K562 (cell line): Measurements from ENCODE around the gene PTPN18. TPM values are rescaled to one million over a fixed set of nuclear protein-coding genes. Genes with fewer than 3 reads are reported as not detected.
A peak's percentile ranks its signal among the peaks of the same experiment; 100 is the strongest.

Experiments
- HNRNPLL ChIP-seq: fragments of 200-400 bp; formaldehyde crosslinking; IDR thresholded peaks from 2 replicates; pipeline ENCODE4 v1.6.1; 2017; ENCODE audit warnings: low read length, low read depth, mild to moderate bottlenecking; ENCODE audit not compliant: poor library complexity, severe bottlenecking
- KLF1 ChIP-seq: fragments of 450-650 bp; IDR thresholded peaks from 2 replicates; pipeline ENCODE4 v1.6.1; 2016; ENCODE audit warnings: missing genetic modification characterization, missing compliant biosample characterization
- LCOR ChIP-seq: sonication (generic); formaldehyde crosslinking; IDR thresholded peaks from 2 replicates; pipeline ENCODE4 v1.8.0; 2022; ENCODE audit warnings: mild to moderate bottlenecking, missing genetic modification reagents
- MXI1 ChIP-seq: IDR thresholded peaks from 2 replicates; pipeline ENCODE4 v1.6.1; 2011; ENCODE audit warnings: low read depth, mild to moderate bottlenecking, improper control_type of control experiment, low read length
- PTRF ChIP-seq: fragments of 450-650 bp; IDR thresholded peaks from 2 replicates; pipeline ENCODE4 v1.6.1; 2016; ENCODE audit warnings: mild to moderate bottlenecking, missing genetic modification characterization, missing compliant biosample characterization
- SIRT6 ChIP-seq: IDR thresholded peaks from one replicate; pipeline ENCODE4 v1.6.1; 2012; ENCODE audit warnings: low read depth, mild to moderate bottlenecking, control low read depth, inconsistent platforms, low read length, moderate library complexity
- TEAD1 ChIP-seq, 2 experiments: fragments of 450-650 bp in 1 of 2; sonication (generic) in 1 of 2; formaldehyde crosslinking; IDR thresholded peaks; 2 replicates each; pipeline versions ENCODE4 v1.4.0 to v1.8.0; 2020 to 2022; ENCODE audit warnings: mild to moderate bottlenecking in 2 of 2, missing genetic modification reagents in 1 of 2
- ZFP1 ChIP-seq: fragments of 450-650 bp; formaldehyde crosslinking; IDR thresholded peaks from 2 replicates; pipeline ENCODE4 v1.4.0; 2020; ENCODE audit warnings: mild to moderate bottlenecking, mixed read lengths
- ZKSCAN1 ChIP-seq: fragments of 150-350 bp; IDR thresholded peaks from 2 replicates; pipeline ENCODE4 v1.6.1; 2016; ENCODE audit warnings: low read depth, low read length
- ZNF24 ChIP-seq: fragments of 450-650 bp; IDR thresholded peaks from 2 replicates; pipeline ENCODE4 v1.6.1; 2016
- ZNF316 ChIP-seq: fragments of 450-650 bp; IDR thresholded peaks from 2 replicates; pipeline ENCODE4 v1.6.1; 2016
- ZNF444 ChIP-seq: fragments of 250-450 bp; sonication (Bioruptor Pico); IDR thresholded peaks from 2 replicates; pipeline ENCODE4 v1.4.0; 2020; ENCODE audit warnings: mild to moderate bottlenecking, moderate library complexity
- ZNF707 ChIP-seq: fragments of 250-450 bp; sonication (Bioruptor Pico); conservative IDR thresholded peaks from 2 replicates; pipeline ENCODE4 v1.8.0; 2022; ENCODE audit warnings: inconsistent platforms, mild to moderate bottlenecking, moderate library complexity
- ZNF778 ChIP-seq: fragments of 450-650 bp; formaldehyde crosslinking; IDR thresholded peaks from 2 replicates; pipeline ENCODE4 v1.4.0; 2020; ENCODE audit warnings: mild to moderate bottlenecking, moderate library complexity
- polyA plus RNA-seq, 8 experiments: library from polyadenylated mRNA; depleted of rRNA in 4 of 8; stranded (reverse) in 5 of 8; unstranded in 3 of 8; fragments of >200 nt; fragmentation: Nextera tagmentation in 2 of 8; fragmentation: Illumina TruSeq in 1 of 8; extraction: Ambion mirVana in 2 of 8; extraction: Trizol in 1 of 8; gene quantifications; 2 replicates each; pipeline versions ENCODE4 v1.2.1 to v1.2.3, GENCODE V29; 2011 to 2014; ENCODE audit warnings: inconsistent platforms in 1 of 8, missing spikeins in 1 of 8
- total RNA-seq, 7 experiments: library from RNA; depleted of rRNA in 6 of 7; stranded (reverse); fragments of >200 nt in 6 of 7; fragmentation: Illumina TruSeq in 2 of 7; extraction: Trizol in 2 of 7; gene quantifications; 2 replicates each; pipeline versions ENCODE4 v1.2.1 to v1.2.3, GENCODE V29; 2011 to 2021; ENCODE audit warnings: low replicate concordance in 1 of 7
- TF ChIP-seq, protein P1 (sequence below): fragments of 450-650 bp; IDR thresholded peaks from 2 replicates; pipeline ENCODE4 v1.6.1; 2016; ENCODE audit warnings: mild to moderate bottlenecking, moderate library complexity
- TF ChIP-seq, protein P2 (sequence below): IDR thresholded peaks from 2 replicates; pipeline ENCODE4 v1.6.1; 2012; ENCODE audit warnings: low read depth, low read length, improper control_type of control experiment, borderline replicate concordance

PTPN18 gene
- total and polyA plus RNA-seq, 9 of the 15 experiments (the other 6 are each of a cell fraction or from before 2014, with no cell fraction given) = 11.6 to 90.7 (median 49.6) TPM

DNA sequence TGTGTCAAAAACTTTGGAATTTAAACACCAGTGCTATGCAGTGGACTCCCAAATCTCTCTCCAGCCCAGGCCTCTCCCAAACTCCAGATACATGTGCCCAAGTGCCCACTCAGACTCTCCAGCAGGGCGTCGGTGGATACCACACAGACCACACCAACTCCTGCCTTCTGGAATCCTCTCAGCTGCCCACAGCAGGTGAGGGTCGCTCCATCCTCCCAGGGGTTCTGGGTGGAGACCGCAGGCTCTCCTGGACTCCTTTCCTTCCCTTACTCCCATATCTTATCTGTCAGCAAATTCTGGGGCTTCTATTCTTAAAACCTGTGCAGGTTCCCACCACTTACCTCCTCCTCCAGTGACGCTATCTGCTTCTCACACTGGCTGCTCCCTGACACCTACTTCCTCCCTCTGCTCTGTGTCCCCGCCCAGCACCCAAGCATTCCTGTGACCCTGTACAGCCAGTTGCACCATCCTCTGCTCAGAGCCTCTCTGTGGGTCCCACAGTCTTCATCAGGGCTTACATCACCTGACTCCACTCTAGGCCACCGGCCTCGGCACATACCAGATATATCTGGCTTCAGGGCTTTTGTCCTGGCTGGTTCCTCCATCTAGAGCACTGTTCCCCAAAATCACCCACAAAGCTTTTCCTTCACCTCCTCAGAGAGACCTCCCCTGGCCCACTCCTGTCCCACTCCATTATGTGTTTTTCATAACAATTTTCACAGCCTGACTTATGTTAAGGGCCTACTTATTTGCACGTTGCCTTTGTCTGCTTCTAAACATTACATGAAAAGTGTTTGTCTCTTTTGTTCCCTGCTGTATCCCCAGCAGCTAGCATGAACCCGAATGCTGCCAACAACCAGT, 15.7 kb upstream of the PTPN18 start (continued):
- TF ChIP-seq, protein P1, sequence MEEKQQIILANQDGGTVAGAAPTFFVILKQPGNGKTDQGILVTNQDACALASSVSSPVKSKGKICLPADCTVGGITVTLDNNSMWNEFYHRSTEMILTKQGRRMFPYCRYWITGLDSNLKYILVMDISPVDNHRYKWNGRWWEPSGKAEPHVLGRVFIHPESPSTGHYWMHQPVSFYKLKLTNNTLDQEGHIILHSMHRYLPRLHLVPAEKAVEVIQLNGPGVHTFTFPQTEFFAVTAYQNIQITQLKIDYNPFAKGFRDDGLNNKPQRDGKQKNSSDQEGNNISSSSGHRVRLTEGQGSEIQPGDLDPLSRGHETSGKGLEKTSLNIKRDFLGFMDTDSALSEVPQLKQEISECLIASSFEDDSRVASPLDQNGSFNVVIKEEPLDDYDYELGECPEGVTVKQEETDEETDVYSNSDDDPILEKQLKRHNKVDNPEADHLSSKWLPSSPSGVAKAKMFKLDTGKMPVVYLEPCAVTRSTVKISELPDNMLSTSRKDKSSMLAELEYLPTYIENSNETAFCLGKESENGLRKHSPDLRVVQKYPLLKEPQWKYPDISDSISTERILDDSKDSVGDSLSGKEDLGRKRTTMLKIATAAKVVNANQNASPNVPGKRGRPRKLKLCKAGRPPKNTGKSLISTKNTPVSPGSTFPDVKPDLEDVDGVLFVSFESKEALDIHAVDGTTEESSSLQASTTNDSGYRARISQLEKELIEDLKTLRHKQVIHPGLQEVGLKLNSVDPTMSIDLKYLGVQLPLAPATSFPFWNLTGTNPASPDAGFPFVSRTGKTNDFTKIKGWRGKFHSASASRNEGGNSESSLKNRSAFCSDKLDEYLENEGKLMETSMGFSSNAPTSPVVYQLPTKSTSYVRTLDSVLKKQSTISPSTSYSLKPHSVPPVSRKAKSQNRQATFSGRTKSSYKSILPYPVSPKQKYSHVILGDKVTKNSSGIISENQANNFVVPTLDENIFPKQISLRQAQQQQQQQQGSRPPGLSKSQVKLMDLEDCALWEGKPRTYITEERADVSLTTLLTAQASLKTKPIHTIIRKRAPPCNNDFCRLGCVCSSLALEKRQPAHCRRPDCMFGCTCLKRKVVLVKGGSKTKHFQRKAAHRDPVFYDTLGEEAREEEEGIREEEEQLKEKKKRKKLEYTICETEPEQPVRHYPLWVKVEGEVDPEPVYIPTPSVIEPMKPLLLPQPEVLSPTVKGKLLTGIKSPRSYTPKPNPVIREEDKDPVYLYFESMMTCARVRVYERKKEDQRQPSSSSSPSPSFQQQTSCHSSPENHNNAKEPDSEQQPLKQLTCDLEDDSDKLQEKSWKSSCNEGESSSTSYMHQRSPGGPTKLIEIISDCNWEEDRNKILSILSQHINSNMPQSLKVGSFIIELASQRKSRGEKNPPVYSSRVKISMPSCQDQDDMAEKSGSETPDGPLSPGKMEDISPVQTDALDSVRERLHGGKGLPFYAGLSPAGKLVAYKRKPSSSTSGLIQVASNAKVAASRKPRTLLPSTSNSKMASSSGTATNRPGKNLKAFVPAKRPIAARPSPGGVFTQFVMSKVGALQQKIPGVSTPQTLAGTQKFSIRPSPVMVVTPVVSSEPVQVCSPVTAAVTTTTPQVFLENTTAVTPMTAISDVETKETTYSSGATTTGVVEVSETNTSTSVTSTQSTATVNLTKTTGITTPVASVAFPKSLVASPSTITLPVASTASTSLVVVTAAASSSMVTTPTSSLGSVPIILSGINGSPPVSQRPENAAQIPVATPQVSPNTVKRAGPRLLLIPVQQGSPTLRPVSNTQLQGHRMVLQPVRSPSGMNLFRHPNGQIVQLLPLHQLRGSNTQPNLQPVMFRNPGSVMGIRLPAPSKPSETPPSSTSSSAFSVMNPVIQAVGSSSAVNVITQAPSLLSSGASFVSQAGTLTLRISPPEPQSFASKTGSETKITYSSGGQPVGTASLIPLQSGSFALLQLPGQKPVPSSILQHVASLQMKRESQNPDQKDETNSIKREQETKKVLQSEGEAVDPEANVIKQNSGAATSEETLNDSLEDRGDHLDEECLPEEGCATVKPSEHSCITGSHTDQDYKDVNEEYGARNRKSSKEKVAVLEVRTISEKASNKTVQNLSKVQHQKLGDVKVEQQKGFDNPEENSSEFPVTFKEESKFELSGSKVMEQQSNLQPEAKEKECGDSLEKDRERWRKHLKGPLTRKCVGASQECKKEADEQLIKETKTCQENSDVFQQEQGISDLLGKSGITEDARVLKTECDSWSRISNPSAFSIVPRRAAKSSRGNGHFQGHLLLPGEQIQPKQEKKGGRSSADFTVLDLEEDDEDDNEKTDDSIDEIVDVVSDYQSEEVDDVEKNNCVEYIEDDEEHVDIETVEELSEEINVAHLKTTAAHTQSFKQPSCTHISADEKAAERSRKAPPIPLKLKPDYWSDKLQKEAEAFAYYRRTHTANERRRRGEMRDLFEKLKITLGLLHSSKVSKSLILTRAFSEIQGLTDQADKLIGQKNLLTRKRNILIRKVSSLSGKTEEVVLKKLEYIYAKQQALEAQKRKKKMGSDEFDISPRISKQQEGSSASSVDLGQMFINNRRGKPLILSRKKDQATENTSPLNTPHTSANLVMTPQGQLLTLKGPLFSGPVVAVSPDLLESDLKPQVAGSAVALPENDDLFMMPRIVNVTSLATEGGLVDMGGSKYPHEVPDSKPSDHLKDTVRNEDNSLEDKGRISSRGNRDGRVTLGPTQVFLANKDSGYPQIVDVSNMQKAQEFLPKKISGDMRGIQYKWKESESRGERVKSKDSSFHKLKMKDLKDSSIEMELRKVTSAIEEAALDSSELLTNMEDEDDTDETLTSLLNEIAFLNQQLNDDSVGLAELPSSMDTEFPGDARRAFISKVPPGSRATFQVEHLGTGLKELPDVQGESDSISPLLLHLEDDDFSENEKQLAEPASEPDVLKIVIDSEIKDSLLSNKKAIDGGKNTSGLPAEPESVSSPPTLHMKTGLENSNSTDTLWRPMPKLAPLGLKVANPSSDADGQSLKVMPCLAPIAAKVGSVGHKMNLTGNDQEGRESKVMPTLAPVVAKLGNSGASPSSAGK = no peak; the same call in 1 of the 2 replicates
- TF ChIP-seq ZNF444 (CRISPR knock-in tag) (no peak), ZKSCAN1 (no peak), ZNF316 (peak; percentile 98), PTRF (tag) (no peak), TEAD1 (CRISPR knock-in tag; IDR thresholded peaks at IDR 0.05) (peak in 1 of 2 experiments; percentile 41; a peak in 1 of 4 replicates), ZNF707 (CRISPR knock-in tag) (no peak), KLF1 (tag) (no peak), MXI1 (no peak), LCOR (0 out of 2 replicates have a peak, but pooled peaks have one; percentile 27), SIRT6 (no peak), ZNF778 (CRISPR knock-in tag) (no peak), HNRNPLL (no peak), ZFP1 (no peak), ZNF24 (no peak)
- TF ChIP-seq, protein P2, sequence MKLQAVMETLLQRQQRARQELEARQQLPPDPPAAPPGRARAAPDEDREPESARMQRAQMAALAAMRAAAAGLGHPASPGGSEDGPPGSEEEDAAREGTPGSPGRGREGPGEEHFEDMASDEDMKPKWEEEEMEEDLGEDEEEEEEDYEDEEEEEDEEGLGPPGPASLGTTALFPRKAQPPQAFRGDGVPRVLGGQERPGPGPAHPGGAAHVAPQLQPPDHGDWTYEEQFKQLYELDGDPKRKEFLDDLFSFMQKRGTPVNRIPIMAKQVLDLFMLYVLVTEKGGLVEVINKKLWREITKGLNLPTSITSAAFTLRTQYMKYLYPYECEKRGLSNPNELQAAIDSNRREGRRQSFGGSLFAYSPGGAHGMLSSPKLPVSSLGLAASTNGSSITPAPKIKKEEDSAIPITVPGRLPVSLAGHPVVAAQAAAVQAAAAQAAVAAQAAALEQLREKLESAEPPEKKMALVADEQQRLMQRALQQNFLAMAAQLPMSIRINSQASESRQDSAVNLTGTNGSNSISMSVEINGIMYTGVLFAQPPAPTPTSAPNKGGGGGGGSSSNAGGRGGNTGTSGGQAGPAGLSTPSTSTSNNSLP = no peak
